Mammary epithelial cell (primary cell): Measurements from ENCODE around the gene FAF2.

Experiments
- CTCF ChIP-seq, 2 donors: IDR thresholded peaks in 1 of 2; conservative IDR thresholded peaks in 1 of 2; 2 replicates each; pipeline ENCODE4 v1.5.1; 2011 to 2012; ENCODE audit warnings: inconsistent platforms in 2 of 2, low read length in 2 of 2, mild to moderate bottlenecking in 2 of 2, control low read depth in 1 of 2, low read depth in 1 of 2; ENCODE audit not compliant: insufficient read depth in 1 of 2; ENCODE audit errors: extremely low read depth in 1 of 2
- EZH2 ChIP-seq: IDR thresholded peaks from 2 replicates; pipeline ENCODE4 v1.6.1; 2012; ENCODE audit warnings: low read length, inconsistent platforms, borderline replicate concordance

- no peak for TF ChIP-seq CTCF (conservative IDR thresholded peaks at IDR 0.05 in 1 of 2, IDR thresholded peaks at IDR 0.05 in 1 of 2; ENCODE audit: extremely low read depth in 1 of 2, insufficient read depth in 1 of 2, low read depth in 1 of 2, low read length in 2 of 2)
- TF ChIP-seq EZH2, result no peak
Observed at GRCh38 chr5:176416965-176417364, 31.2 kb upstream of the FAF2 start.
